Thyroid gland (tissue), 4 donors: ENCODE measurements around the gene OXT. TPM values are rescaled to one million over a fixed set of nuclear protein-coding genes. Genes with fewer than 3 reads are reported as not detected.

Experiments used
- DNase-seq, 2 donors: peaks; one replicate each; pipeline ENCODE4 v3.0.0-alpha.2; 2019
- H3K27ac ChIP-seq, 3 donors: fragments of 200-600 bp; sonication (generic); 1 replicate in 2 of 3; 2 replicates in 1 of 3; pipeline ENCODE4 v1.5.1; 2016 to 2019; ENCODE audit warnings: mild to moderate bottlenecking in 1 of 3, moderate library complexity in 1 of 3
- H3K27me3 ChIP-seq: fragments of 200-600 bp; sonication (generic); one replicate; pipeline ENCODE4 v1.5.1; 2019
- H3K36me3 ChIP-seq, 2 donors: fragments of 200-600 bp; sonication (generic); one replicate each; pipeline ENCODE4 v1.5.1; 2016 to 2019
- H3K4me1 ChIP-seq, 2 donors: fragments of 200-600 bp; sonication (generic); one replicate each; pipeline ENCODE4 v1.5.1; 2017 to 2019
- H3K4me3 ChIP-seq, 3 donors: fragments of 200-600 bp; sonication (generic); replicated peaks in 1 of 3; 1 replicate in 2 of 3; 2 replicates in 1 of 3; pipeline ENCODE4 v1.5.1; 2016; ENCODE audit warnings: mild to moderate bottlenecking in 1 of 3
- H3K9me3 ChIP-seq: fragments of 200-600 bp; sonication (generic); one replicate; pipeline ENCODE4 v1.5.1; 2017
- CTCF ChIP-seq, 6 experiments: fragments of 200-600 bp in 3 of 6; fragments of 450-650 bp in 3 of 6; sonication (generic) in 3 of 6; IDR thresholded peaks; one replicate each; pipeline ENCODE4 v1.5.1; 2016 to 2019; ENCODE audit warnings: antibody characterized with exemption in 6 of 6, mild to moderate bottlenecking in 2 of 6, inconsistent platforms in 1 of 6, moderate library complexity in 1 of 6
- POLR2A ChIP-seq, 2 donors: fragments of 450-650 bp; IDR thresholded peaks; one replicate each; pipeline ENCODE4 v1.6.1; 2017; ENCODE audit warnings: antibody characterized with exemption in 2 of 2, mild to moderate bottlenecking in 2 of 2, moderate library complexity in 1 of 2
- whole genome bisulfite sequencing, 2 donors: methylation state at CpG; one replicate each; pipeline ENCODE4 v1.1.5; 2017; 5-methylcytosine and 5-hydroxymethylcytosine counted together
- intact Hi-C: fragments of 100-400 bp; cut with DNase I; formaldehyde crosslinking; loops from one replicate; pipeline ENCODE4 v1.15.1; 2023
- total RNA-seq, 4 donors: library from RNA; depleted of rRNA; stranded (reverse); fragments of >200 nt; gene quantifications; one replicate each; pipeline ENCODE4 v1.2.3, GENCODE V29; 2016

Gene OXT
- total RNA-seq, 4 donors from 2014 or later = not detected

GRCh38 chr20:3041854-3042409 is 29.5 kb upstream of the OXT start:
- Histone ChIP-seq H3K9me3 (no peaks in the 10 kb centered on the region), H3K4me3 (no peak overlapping the region), H3K36me3 (peaks cover 11 to 16% of the 10 kb centered on the region in 2 donors), H3K4me1 (peaks cover 11 to 12% of the 10 kb centered on the region in 2 donors), H3K27ac (peak overlapping the region in 2 of 3 donors; percentile 45 to 70), H3K27me3 (no peaks in the 10 kb centered on the region)
- TF ChIP-seq POLR2A (IDR thresholded peaks at IDR 0.05) (no peak), CTCF (IDR thresholded peaks at IDR 0.05) (no peak)
- intact Hi-C loops = no loop called here
- WGBS, 2 donors = 58 to 65% methylated on average over 10 of the region's 10 CpGs
- DNase-seq = no peak

GRCh38 chr20:3042625-3043024 is 28.8 kb upstream of the OXT start:
- peak in 1 of 2 donors; percentile 19 for DNase-seq
- no peaks in the 10 kb centered on the region for H3K9me3 ChIP-seq
- peak overlapping the region in 2 of 3 donors; percentile 45 to 70 for H3K27ac ChIP-seq
- peaks cover 4 to 10% of the 10 kb centered on the region in 2 donors for H3K36me3 ChIP-seq
- 77 to 83% methylated on average over 3 to 5 of the region's 5 CpGs for WGBS, 2 donors
- TF ChIP-seq CTCF (IDR thresholded peaks at IDR 0.05) (no peak), POLR2A (IDR thresholded peaks at IDR 0.05) (no peak)
- H3K27me3 ChIP-seq = no peaks in the 10 kb centered on the region
- H3K4me3 ChIP-seq = no peak overlapping the region
- peaks cover 16 to 19% of the 10 kb centered on the region in 2 donors for H3K4me1 ChIP-seq
- intact Hi-C loops = no loop called here

- DNase-seq = no peak
- TF ChIP-seq POLR2A (IDR thresholded peaks at IDR 0.05) (no peak), CTCF (IDR thresholded peaks at IDR 0.05) (no peak)
- intact Hi-C loops = no loop called here
Observed at GRCh38 chr20:3043322-3043721, 28.1 kb upstream of the OXT start, which contains the start of gene GNRH2. Gene GNRH2 (plus strand): TSS chr20:3043622. CDS start chr20:3044415, 793 bp downstream.

GRCh38 chr20:3044336-3044965 is 27.0 kb upstream of the OXT start:
- WGBS, 2 donors = 96 to 100% methylated on average over 3 to 5 of the region's 8 CpGs
- Histone ChIP-seq H3K27ac (peak overlapping the region in 1 of 3 donors; percentile 64), H3K27me3 (no peaks in the 10 kb centered on the region), H3K4me3 (no peak overlapping the region), H3K9me3 (no peaks in the 10 kb centered on the region), H3K4me1 (peaks cover 16 to 20% of the 10 kb centered on the region in 2 donors), H3K36me3 (peaks cover 10 to 16% of the 10 kb centered on the region in 2 donors)
- no peak for DNase-seq
- TF ChIP-seq POLR2A (IDR thresholded peaks at IDR 0.05) (no peak), CTCF (IDR thresholded peaks at IDR 0.05) (no peak)
- intact Hi-C loops = no loop called here

More at GRCh38 chr20:3043322-3043721, 28.1 kb upstream of the OXT start, which contains the start of gene GNRH2:
- no peak within 1 kb of the TSS for H3K4me3 ChIP-seq
- H3K27me3 ChIP-seq = no peaks in the 10 kb centered on the region
- H3K27ac ChIP-seq = peak within 1 kb of the TSS; percentile 29 to 70 (median 45)
- peaks cover 16 to 20% of the 10 kb centered on the region in 2 donors for H3K4me1 ChIP-seq
- H3K36me3 ChIP-seq = peaks cover 3 to 14% of the 10 kb centered on the region in 2 donors
- no peaks in the 10 kb centered on the region for H3K9me3 ChIP-seq
- 80 to 100% methylated on average over 2 to 3 of the region's 3 CpGs for WGBS, 2 donors
